T-helper 1 cell treated with Interleukin-12 subunit alpha and Interleukin-12 subunit beta and Interleukin-4 antibody, amounts not matched to agents 30 μg/mL and 1 μg/mL, for 36 hours (primary cell): ENCODE results near the gene JPH2.

Experiments
- H3K27ac Mint-ChIP-seq: one replicate; pipeline ENCODE4 v1.8.0; 2021; ENCODE audit warnings: mild to moderate bottlenecking, mixed read lengths
- H3K27me3 Mint-ChIP-seq: one replicate; pipeline ENCODE4 v1.8.0; 2021; ENCODE audit warnings: low read depth, mixed read lengths
- H3K36me3 Mint-ChIP-seq: one replicate; pipeline ENCODE4 v1.8.0; 2021; ENCODE audit warnings: low read depth, mixed read lengths
- H3K4me1 Mint-ChIP-seq: one replicate; pipeline ENCODE4 v1.8.0; 2021; ENCODE audit warnings: low read depth, mixed read lengths
- H3K4me3 Mint-ChIP-seq: one replicate; pipeline ENCODE4 v1.8.0; 2021; ENCODE audit warnings: mild to moderate bottlenecking, moderate library complexity, mixed read lengths
- H3K9me3 Mint-ChIP-seq: one replicate; pipeline ENCODE4 v1.8.0; 2021; ENCODE audit warnings: mixed read lengths

Gene JPH2

DNA sequence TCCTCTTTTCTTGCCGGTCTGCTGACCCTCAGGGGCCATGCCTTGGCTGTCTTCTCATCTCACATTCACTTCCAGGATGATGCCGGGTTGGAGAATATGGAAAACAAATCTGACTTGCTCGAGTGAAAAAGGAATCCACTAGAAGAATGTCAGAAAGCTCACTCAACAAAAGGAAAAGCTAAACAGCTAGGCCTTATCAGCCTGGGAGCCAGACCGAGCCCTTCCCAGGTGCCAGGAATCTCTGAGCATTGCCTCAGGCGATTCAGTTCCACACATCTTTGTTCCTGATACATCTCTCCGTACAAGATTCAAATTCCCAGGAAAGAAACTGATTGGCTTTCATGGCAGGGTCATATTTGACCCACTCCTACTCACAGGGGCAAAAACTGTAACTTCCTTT is 32.8 kb upstream of the JPH2 start:
- Mint-ChIP-seq H3K27ac (peak overlapping the region; percentile 60), H3K9me3 (no peaks in the 10 kb centered on the region), H3K27me3 (no peaks in the 10 kb centered on the region), H3K4me1 (peaks cover 32% of the 10 kb centered on the region), H3K36me3 (peaks cover 3% of the 10 kb centered on the region), H3K4me3 (no peak overlapping the region)

DNA sequence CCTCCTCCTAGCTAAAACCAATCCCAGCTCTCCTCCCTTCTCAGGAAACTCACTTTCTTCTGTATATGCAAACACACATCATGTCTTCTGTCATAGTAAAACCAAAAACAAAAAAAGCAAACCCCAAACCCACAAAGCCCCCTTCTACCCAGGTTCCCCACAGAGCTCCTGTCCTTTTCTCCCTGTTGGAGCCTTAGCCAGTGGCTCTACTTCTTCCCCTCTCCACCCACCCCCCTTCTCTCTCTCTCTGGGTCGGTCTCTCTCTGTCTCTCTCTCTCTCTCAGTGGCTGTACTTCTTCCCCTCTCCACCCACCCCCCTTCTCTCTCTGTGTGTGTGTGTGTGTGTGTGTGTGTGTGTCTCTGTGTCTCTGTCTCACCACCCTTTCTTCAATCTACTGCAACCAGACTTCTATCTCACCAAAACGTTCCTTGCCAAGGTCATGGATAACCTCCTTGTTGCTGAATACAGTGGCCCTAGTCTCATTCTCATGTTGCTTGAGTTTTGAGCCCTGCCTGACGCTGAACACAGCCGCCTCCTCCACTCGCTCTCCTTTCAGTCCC is 32.3 kb upstream of the JPH2 start:
- Mint-ChIP-seq H3K36me3 (peaks cover 3% of the 10 kb centered on the region), H3K4me3 (peak overlapping the region; percentile 53), H3K9me3 (no peaks in the 10 kb centered on the region), H3K4me1 (peaks cover 32% of the 10 kb centered on the region), H3K27me3 (no peaks in the 10 kb centered on the region), H3K27ac (peak overlapping the region; percentile 69)

DNA sequence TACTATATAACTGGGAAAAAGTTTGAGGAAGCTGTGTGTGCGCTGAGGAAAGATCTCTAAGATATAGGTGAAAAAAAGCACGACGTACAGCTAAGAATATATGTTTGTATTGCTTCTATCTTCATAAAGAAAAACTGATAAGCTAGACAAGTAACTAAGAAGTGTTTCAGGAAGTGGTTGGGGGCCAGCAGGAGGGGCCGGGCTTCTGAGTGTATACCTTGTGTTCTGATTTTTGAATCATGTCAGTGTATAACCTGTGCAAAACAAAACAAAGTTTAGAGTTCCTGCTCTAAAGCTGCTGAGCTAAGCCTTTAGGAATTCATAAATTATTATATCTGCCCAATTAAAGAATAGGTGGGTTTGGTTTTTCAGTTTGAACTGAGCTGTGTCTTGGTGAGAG is 31.5 kb upstream of the JPH2 start:
- no peaks in the 10 kb centered on the region for H3K9me3 Mint-ChIP-seq
- H3K4me1 Mint-ChIP-seq: peaks cover 32% of the 10 kb centered on the region
- H3K27me3 Mint-ChIP-seq: no peaks in the 10 kb centered on the region
- H3K36me3 Mint-ChIP-seq: peaks cover 3% of the 10 kb centered on the region
- peak overlapping the region; percentile 67 for H3K27ac Mint-ChIP-seq
- H3K4me3 Mint-ChIP-seq: peak overlapping the region; percentile 77

DNA sequence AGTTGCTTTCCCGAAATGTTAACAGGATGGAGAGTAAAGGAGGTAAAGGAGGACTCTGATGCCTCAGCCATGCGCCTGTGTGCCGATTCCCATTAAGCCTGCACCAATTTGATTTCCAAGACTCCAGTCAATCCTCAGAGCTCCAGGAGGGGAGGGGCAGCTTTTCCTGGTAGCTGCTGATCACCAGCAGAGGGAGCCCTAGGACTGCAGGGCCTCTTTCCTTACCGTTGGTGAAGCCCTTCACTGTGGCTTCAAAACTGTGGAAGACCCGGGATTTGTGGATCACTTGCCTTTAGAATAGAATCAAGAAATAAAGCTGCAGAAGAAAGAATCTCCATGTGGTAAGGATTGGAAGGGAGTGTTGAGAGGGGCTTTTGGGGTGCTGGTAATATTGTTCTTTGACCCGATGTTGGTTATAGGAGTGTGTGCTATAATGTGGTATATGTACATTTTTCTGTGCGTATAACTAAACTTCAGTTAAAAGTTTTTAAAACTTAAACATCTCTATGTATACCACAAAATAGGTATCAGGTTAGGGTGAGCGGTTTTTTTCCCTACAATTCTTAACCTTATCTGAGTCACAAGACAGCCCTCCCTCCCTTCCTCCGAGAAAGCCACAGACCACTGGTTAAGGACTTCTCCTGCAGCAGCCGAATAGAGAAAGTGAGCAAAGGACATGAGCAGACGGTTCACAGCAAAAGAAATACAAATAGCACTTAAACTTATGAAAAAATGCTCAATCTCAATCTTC is 30.5 kb upstream of the JPH2 start:
- H3K4me3 Mint-ChIP-seq: peak overlapping the region; percentile 77
- peaks cover 3% of the 10 kb centered on the region for H3K36me3 Mint-ChIP-seq
- H3K4me1 Mint-ChIP-seq: peaks cover 32% of the 10 kb centered on the region
- H3K9me3 Mint-ChIP-seq: no peaks in the 10 kb centered on the region
- peak overlapping the region; percentile 71 for H3K27ac Mint-ChIP-seq
- no peaks in the 10 kb centered on the region for H3K27me3 Mint-ChIP-seq

DNA sequence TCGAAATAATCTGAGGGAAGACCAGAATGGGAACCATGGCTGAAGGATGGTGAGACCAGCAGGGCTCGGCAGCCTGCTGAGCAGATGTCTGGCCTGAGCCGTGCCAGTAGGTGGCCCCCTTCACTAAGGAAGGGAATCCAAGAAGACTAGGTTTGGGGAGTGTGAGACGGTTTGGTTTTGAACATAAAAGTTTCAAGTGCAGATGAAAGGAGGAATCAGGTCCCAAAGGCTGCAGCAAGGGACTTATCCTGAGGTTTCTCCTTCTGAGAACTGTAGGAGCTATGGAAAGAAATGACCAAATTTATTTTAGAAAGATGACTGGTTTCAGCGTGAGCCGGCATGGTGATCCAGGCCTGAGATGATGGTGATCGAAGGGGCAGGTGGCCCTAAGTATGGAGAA is 28.1 kb upstream of the JPH2 start:
- no peaks in the 10 kb centered on the region for H3K9me3 Mint-ChIP-seq
- H3K4me1 Mint-ChIP-seq: peaks cover 46% of the 10 kb centered on the region
- H3K27me3 Mint-ChIP-seq: no peaks in the 10 kb centered on the region
- no peak overlapping the region for H3K27ac Mint-ChIP-seq
- H3K36me3 Mint-ChIP-seq: peaks cover 3% of the 10 kb centered on the region
- H3K4me3 Mint-ChIP-seq: no peak overlapping the region

DNA sequence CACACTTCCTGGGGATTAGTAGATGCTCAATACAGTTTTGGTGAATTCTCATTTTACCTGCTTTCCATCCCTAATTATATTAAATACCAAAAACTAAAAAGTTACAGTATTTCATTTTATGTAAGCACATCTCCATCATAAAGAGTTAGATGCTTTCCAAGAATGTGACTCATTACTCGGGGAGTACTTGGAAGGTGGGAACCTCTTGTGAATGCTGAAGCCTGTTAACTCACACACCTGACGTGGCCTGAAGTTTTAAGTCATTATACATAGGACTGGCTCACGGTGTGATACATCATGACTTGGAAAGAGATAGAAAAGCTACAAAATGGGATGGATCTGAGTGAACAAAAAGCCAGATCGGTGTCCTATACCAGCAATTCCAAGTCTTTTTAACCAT is 25.8 kb upstream of the JPH2 start:
- no peak overlapping the region for H3K27ac Mint-ChIP-seq
- H3K4me3 Mint-ChIP-seq: no peak overlapping the region
- peaks cover 44% of the 10 kb centered on the region for H3K4me1 Mint-ChIP-seq
- no peaks in the 10 kb centered on the region for H3K9me3 Mint-ChIP-seq
- peaks cover 10% of the 10 kb centered on the region for H3K36me3 Mint-ChIP-seq
- H3K27me3 Mint-ChIP-seq: no peaks in the 10 kb centered on the region

DNA sequence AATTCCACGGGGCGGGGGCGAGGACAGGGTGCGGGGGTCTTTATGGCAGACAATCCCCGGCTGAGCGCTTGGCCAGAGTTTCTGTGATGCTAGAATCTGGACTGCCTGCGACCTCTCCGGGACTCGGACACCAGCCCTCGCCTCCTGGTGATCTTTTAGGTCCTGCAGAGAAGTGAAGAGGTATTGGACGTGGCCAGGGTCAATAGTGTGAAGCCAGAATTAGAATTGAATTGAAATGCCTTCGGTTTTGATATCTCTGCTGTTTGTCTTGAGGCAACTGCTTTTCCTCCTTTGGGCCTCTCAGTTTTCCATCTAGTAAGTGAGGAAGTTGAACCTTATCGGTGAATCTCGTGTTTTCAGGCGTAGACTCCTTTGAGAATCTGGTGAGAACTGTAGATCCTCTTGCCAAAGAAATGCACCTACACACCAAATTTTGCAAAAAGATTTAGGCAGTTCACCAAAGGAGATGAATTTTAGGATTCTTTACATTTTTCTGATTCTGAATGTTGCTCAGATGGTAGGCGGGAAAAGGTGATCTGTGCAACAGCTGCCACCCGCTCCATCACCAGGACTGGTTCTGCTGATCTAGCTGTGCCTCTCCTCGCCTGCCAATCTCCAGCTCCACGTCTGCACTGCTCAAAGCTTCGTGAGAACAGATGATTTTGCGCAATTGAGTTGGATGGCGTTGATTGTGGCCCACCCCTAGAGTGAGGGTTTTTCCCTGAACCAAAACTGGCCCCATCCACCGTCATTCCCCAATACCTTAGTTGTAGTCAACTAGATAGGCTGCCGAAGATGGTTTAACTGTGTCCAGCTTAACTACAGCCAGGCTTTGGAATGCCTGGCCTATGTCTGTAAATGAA is 24.4 kb upstream of the JPH2 start:
- Mint-ChIP-seq H3K9me3 (no peaks in the 10 kb centered on the region), H3K4me3 (peak overlapping the region; percentile 99), H3K4me1 (peaks cover 48% of the 10 kb centered on the region), H3K27me3 (no peaks in the 10 kb centered on the region), H3K36me3 (peaks cover 14% of the 10 kb centered on the region), H3K27ac (peak overlapping the region; percentile 85)

DNA sequence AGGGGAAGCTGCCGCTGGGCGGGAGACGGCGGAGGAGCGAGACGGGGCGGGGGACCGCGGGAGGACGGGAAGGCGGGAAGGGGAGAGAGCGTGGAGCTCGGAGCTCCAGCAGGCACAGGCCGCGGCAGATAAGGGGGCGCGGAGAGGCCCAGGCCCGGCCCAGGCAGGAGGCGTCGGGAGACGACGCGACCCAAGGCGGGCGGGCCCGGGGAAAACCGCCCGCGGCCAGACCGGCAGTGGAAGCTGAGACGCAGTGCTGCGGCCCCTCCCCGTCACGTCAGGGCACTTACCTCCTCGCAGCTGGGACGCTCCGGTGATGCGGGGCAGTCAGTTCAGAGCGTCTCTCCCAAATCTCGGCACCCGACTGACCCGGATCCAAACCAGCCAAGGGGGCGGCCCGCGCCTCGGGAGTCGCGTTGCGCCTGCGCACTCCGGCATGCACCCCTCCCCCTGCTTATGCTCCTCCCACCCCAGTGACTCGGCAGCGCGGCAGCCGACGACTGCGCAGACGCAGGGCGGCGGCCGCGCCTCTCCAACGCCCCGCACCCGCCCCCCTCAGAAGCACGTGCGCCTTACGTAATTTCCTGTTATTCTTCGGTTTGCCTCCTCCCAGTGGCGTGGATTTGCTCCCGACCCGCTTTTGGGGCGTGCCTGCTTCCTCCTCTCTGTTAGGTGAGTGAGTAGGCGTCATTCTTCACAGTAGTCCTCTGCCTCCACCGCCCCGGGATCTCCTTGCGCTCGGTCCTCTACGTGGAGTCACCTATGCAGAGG is 23.6 kb upstream of the JPH2 start, which contains the start of gene OSER1:
OSER1 (minus strand) TSS at position 366 of the 771 bp plus-strand sequence. CDS start 3,814 bp downstream, outside the sequence.
- H3K36me3 Mint-ChIP-seq: peaks cover 19% of the 10 kb centered on the region
- no peaks in the 10 kb centered on the region for H3K9me3 Mint-ChIP-seq
- H3K27ac Mint-ChIP-seq: peak within 1 kb of the TSS; percentile 85
- no peaks in the 10 kb centered on the region for H3K27me3 Mint-ChIP-seq
- peak within 1 kb of the TSS; percentile 99 for H3K4me3 Mint-ChIP-seq
- peaks cover 51% of the 10 kb centered on the region for H3K4me1 Mint-ChIP-seq

DNA sequence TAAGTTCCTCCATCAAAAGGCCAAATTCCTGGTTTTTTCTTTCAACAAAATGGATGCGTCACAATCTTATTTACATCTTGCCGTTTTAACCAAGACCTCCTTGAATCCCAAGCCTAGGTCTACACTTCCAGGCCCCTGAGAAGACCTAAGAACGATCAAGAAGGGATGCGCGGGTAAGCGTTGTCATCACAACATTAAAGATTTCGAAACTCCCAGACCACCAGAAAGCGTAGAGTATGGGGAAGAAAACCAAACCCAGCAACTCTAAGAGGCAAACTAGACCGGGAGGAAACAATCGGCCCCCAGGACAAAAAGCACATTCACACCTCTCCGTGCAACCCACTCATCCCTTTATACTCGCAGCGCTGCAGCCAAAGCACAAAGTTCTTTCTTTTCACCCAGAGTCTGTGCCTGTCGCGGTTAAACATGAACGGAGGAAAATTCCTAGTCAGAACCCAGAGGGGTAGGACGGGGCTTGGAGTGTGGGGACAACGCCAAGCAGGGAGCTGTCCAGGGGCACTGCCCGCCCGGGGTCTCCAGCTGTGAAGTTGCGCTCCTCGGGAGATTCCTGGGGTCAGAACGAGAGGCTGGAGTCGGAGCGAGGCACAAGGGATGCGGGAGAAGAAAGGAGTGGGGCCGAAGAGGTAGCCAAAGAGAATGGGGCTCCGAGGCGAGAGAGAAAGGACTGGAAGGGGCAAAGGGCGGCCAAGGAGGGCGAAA is 22.9 kb upstream of the JPH2 start:
- no peaks in the 10 kb centered on the region for H3K27me3 Mint-ChIP-seq
- peaks cover 46% of the 10 kb centered on the region for H3K4me1 Mint-ChIP-seq
- H3K27ac Mint-ChIP-seq: peak overlapping the region; percentile 85
- H3K36me3 Mint-ChIP-seq: peaks cover 20% of the 10 kb centered on the region
- H3K9me3 Mint-ChIP-seq: no peaks in the 10 kb centered on the region
- H3K4me3 Mint-ChIP-seq: peak overlapping the region; percentile 99

DNA sequence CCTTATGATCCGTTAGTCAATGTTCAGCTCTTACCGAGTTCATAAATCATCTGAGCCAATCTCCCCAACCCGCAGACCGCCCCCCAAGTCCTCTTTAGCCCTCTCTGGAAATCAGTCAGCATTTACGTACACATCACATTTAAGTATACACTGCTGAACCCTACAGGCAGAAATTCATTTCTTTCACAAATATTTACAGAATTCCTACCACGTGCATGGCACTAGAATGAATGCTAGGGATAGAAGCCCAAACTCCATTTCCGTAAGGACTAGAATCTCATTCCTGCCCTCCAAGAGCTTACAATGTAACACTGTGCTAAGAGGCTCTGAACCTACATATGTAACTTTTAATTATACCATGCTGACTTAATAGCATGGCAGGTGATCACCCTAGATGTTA is 21.8 kb upstream of the JPH2 start:
- Mint-ChIP-seq H3K27ac (peak overlapping the region; percentile 85), H3K4me3 (peak overlapping the region; percentile 99), H3K4me1 (peaks cover 46% of the 10 kb centered on the region), H3K9me3 (no peaks in the 10 kb centered on the region), H3K27me3 (no peaks in the 10 kb centered on the region), H3K36me3 (peaks cover 20% of the 10 kb centered on the region)

DNA sequence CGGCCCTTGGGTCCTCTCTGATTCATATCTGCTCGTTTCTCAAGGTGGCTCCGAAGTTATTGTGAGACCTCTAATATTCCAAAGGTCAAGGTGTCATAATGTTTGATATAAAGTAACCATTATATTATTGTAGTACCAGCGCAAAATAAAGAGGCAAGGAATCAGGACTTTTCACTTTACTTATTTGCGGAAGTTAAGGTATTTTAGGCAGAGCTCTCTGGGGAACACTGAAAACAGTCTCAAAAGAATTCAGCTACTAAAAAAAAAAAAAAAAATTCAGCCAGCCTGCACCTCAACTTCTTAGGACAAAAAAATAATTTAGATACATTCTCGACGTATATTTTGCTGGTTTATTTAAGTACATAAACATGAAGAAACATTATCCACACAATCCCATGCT is 21.2 kb upstream of the JPH2 start:
- H3K9me3 Mint-ChIP-seq: no peaks in the 10 kb centered on the region
- H3K27me3 Mint-ChIP-seq: no peaks in the 10 kb centered on the region

DNA sequence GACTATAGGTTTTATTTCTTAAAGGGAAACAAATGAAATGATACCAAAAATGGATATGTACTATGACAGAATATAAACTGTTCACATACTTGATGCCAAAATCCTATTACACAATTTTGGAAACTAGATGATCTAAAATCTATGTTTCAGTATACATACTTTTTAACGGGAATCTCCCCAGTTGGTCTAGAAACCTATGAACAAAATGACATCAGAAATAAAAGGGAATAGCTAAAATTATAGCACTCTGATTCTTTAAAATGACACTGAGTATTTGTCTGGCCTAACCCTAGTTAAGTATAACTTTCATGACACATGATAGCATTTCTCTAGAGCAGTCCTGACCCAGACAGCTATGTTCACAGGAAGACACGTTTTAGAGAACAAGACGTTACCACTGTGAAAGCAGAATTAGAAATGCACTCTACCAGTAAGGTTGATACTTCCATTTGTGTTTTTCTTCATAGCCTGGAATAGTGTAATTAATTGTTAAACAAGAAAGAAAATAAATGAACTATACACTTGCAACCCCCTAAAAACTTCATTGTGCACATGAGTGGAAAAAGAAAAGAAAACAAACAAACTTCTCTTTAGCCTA is 20.2 kb upstream of the JPH2 start:
- H3K36me3 Mint-ChIP-seq: peaks cover 27% of the 10 kb centered on the region
- no peaks in the 10 kb centered on the region for H3K27me3 Mint-ChIP-seq
- H3K27ac Mint-ChIP-seq: no peak overlapping the region
- H3K4me3 Mint-ChIP-seq: peak overlapping the region; percentile 30
- no peaks in the 10 kb centered on the region for H3K9me3 Mint-ChIP-seq
- peaks cover 51% of the 10 kb centered on the region for H3K4me1 Mint-ChIP-seq

More for the DNA sequence above, 21.2 kb upstream of the JPH2 start:
- Mint-ChIP-seq H3K4me3 (peak overlapping the region; percentile 99), H3K4me1 (peaks cover 48% of the 10 kb centered on the region), H3K27ac (no peak overlapping the region), H3K36me3 (peaks cover 21% of the 10 kb centered on the region)

DNA sequence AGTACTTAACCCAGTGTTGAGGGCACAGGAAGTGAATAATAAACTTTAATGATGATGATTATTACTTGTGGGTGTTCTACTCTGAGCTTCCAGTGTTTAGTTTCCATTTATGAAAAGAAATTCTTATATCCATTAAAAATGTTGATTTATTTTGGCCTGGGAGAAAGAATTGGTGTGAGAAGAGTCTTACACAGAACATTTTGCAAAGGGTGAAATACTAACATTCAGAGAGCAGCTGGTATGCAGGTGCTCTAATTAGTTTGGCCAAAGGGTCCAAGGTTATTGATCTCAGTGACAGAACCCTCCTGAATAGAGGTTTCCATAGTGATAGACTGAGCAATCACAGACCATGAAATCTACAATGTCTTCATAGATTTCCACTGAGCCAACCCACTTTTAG is 19.1 kb upstream of the JPH2 start:
- peaks cover 43% of the 10 kb centered on the region for H3K4me1 Mint-ChIP-seq
- H3K9me3 Mint-ChIP-seq: no peaks in the 10 kb centered on the region
- H3K27ac Mint-ChIP-seq: no peak overlapping the region
- no peak overlapping the region for H3K4me3 Mint-ChIP-seq
- peaks cover 34% of the 10 kb centered on the region for H3K36me3 Mint-ChIP-seq
- H3K27me3 Mint-ChIP-seq: no peaks in the 10 kb centered on the region
